A549 treated with Mapracorat at 1 μM for 4 hours (cell line): ENCODE data around the gene FLOT1. TPM values are rescaled to one million over a fixed set of nuclear protein-coding genes. Genes with fewer than 3 reads are reported as not detected.

Source experiments
- total RNA-seq: library from RNA; stranded (reverse); fragments of 200-300 nt; extraction: Qiagen RNA extraction; gene quantifications from 5 replicates; pipeline ENCODE4 v1.2.3, GENCODE V29; 2022

The FLOT1 gene
- 84.0 to 102 TPM (median 90.7 TPM) in 5 replicates for total RNA-seq

GRCh38 chr6:30742316-30743098 is at the start of gene FLOT1:
TSS of gene FLOT1 (minus strand) at chr6:30742687. CDS start at chr6:30742189, 498 bp downstream.

GRCh38 chr6:30744054-30744805 is 1.7 kb upstream of the FLOT1 start, which contains the start of gene IER3:
TSS of gene IER3 (minus strand) at chr6:30744547. CDS start at chr6:30744518, 29 bp downstream.

GRCh38 chr6:30719791-30720737 is 22.4 kb downstream of the FLOT1 start, which contains the start of gene TUBB:
TSS of gene TUBB (plus strand) at chr6:30720352. CDS start at chr6:30720507, 155 bp downstream.

GRCh38 chr6:30717129-30717844 is 25.2 kb downstream of the FLOT1 start, which contains the start of gene MDC1:
TSS of gene MDC1 (minus strand) at chr6:30717281. CDS start at chr6:30715175, 2,106 bp downstream.

GRCh38 chr6:30690403-30691207 is 51.9 kb downstream of the FLOT1 start, which contains the start of gene NRM:
TSS of gene NRM (minus strand) at chr6:30690984. CDS start at chr6:30690974, 10 bp downstream.

GRCh38 chr6:30686009-30686907 is 56.2 kb downstream of the FLOT1 start, which contains the start of gene PPP1R18:
TSS of gene PPP1R18 (minus strand) at chr6:30686645. CDS start at chr6:30686018, 627 bp downstream.

Other genes with a start within 250 kb of the FLOT1 start
- 28.7 to 34.3 TPM (median 33.2 TPM) in 5 replicates for gene GNL1, start 186.2 kb downstream of the FLOT1 start, total RNA-seq
- 14.9 to 17.6 TPM (median 16.6 TPM) in 5 replicates for gene PRR3, start 185.4 kb downstream of the FLOT1 start, total RNA-seq
- 46.8 to 55.1 TPM (median 50.0 TPM) in 5 replicates for gene ABCF1, start 171.2 kb downstream of the FLOT1 start, total RNA-seq
- 28.1 to 45.4 TPM (median 29.3 TPM) in 5 replicates for gene PPP1R10, start 125.4 kb downstream of the FLOT1 start, total RNA-seq
- 68.8 to 112 TPM (median 72.9 TPM) in 5 replicates for gene MRPS18B, start 124.8 kb downstream of the FLOT1 start, total RNA-seq
- gene ATAT1, start 115.8 kb downstream of the FLOT1 start, total RNA-seq, result 4.4 to 6.3 TPM (median 6.0 TPM) in 5 replicates
- gene C6orf136, start 95.6 kb downstream of the FLOT1 start, total RNA-seq, result 10.1 to 14.3 TPM (median 12.1 TPM) in 5 replicates
- 25.2 to 30.4 TPM (median 27.0 TPM) in 5 replicates for gene DHX16, start 69.7 kb downstream of the FLOT1 start, total RNA-seq
- gene PPP1R18, start 56.0 kb downstream of the FLOT1 start, total RNA-seq, result 41.4 to 47.5 TPM (median 44.5 TPM) in 5 replicates
- 23.1 to 27.4 TPM (median 25.9 TPM) in 5 replicates for gene NRM, start 51.7 kb downstream of the FLOT1 start, total RNA-seq
- gene MDC1, start 25.4 kb downstream of the FLOT1 start, total RNA-seq, result 14.9 to 21.3 TPM (median 16.4 TPM) in 5 replicates
- gene TUBB, start 22.3 kb downstream of the FLOT1 start, total RNA-seq, result 822 to 948 TPM (median 905 TPM) in 5 replicates
- gene IER3, start 1.9 kb upstream of the FLOT1 start, total RNA-seq, result 48.0 to 79.6 TPM (median 72.7 TPM) in 5 replicates
- gene DDR1, start 141.8 kb upstream of the FLOT1 start, total RNA-seq, result 51.1 to 64.4 TPM (median 58.1 TPM) in 5 replicates
- 18.1 to 21.8 TPM (median 20.4 TPM) in 5 replicates for gene GTF2H4, start 165.5 kb upstream of the FLOT1 start, total RNA-seq
- gene VARS2, start 171.6 kb upstream of the FLOT1 start, total RNA-seq, result 11.3 to 16.0 TPM (median 14.6 TPM) in 5 replicates
- gene SFTA2, start 189.5 kb upstream of the FLOT1 start, total RNA-seq, result 0.27 TPM in 1 of 5 replicates, not detected in the others
- 0.08 to 0.20 TPM (median 0.12 TPM) in 5 replicates for gene MUCL3, start 198.3 kb upstream of the FLOT1 start, total RNA-seq
- gene MUC21, start 241.0 kb upstream of the FLOT1 start, total RNA-seq, result not detected in 5 replicates